ENCODE measurements around the gene PLS1.
"Not testable (repeated sequence)": the region's sequence is repeated elsewhere in the genome, so short reads cannot be mapped to it uniquely, and the experiment has no call there.

The PLS1 gene

GRCh38 chr3:142693136-142693853, 97.1 kb downstream of the PLS1 start:
- DNase-seq (ENCODE audit: low read depth in 3 of 3) = no peak

- DNase-seq (ENCODE audit: low read depth in 3 of 3) = no peak
Observed at GRCh38 chr3:142694225-142694624, 98.0 kb downstream of the PLS1 start.

GRCh38 chr3:142705198-142705597, 109.0 kb downstream of the PLS1 start:
- no peak for DNase-seq (ENCODE audit: low read depth in 3 of 3)

GRCh38 chr3:142706321-142707127, 110.3 kb downstream of the PLS1 start:
- no peak for DNase-seq (ENCODE audit: low read depth in 3 of 3)

- DNase-seq (ENCODE audit: low read depth in 3 of 3) = no peak
Observed at GRCh38 chr3:142709207-142709606, 113.0 kb downstream of the PLS1 start.

- DNase-seq (ENCODE audit: low read depth in 3 of 3) = not testable (repeated sequence)
Observed at GRCh38 chr3:142714882-142715281, 118.7 kb downstream of the PLS1 start.

- no peak for DNase-seq (ENCODE audit: low read depth in 3 of 3)
Observed at GRCh38 chr3:142716102-142716501, 119.9 kb downstream of the PLS1 start.

GRCh38 chr3:142723665-142723967, 127.4 kb downstream of the PLS1 start:
- DNase-seq (ENCODE audit: low read depth in 3 of 3) = no peak

- peak; percentile 47 to 63 (median 52) for DNase-seq (ENCODE audit: low read depth in 3 of 3)
Observed at GRCh38 chr3:142723968-142724681, 127.9 kb downstream of the PLS1 start, which contains the start of gene TRPC1. Gene TRPC1 (plus strand): TSS chr3:142724034. CDS start chr3:142724560, 526 bp downstream.

GRCh38 chr3:142724682-142725356, 128.6 kb downstream of the PLS1 start:
- DNase-seq (ENCODE audit: low read depth in 3 of 3) = no peak

GRCh38 chr3:142725357-142725739, 129.2 kb downstream of the PLS1 start:
- no peak for DNase-seq (ENCODE audit: low read depth in 3 of 3)

GRCh38 chr3:142726017-142726416, 129.8 kb downstream of the PLS1 start:
- DNase-seq (ENCODE audit: low read depth in 3 of 3) = no peak

- no peak for DNase-seq (ENCODE audit: low read depth in 3 of 3)
Observed at GRCh38 chr3:142732066-142732465, 135.9 kb downstream of the PLS1 start.

GRCh38 chr3:142734834-142735233, 138.6 kb downstream of the PLS1 start:
- no peak for DNase-seq (ENCODE audit: low read depth in 3 of 3)

GRCh38 chr3:142735462-142735861, 139.3 kb downstream of the PLS1 start:
- DNase-seq (ENCODE audit: low read depth in 3 of 3) = no peak

GRCh38 chr3:142738396-142738795, 142.2 kb downstream of the PLS1 start:
- DNase-seq (ENCODE audit: low read depth in 3 of 3) = no peak

- DNase-seq (ENCODE audit: low read depth in 3 of 3) = no peak
Observed at GRCh38 chr3:142746646-142747045, 150.5 kb downstream of the PLS1 start.

GRCh38 chr3:142750531-142750930, 154.3 kb downstream of the PLS1 start:
- not testable (repeated sequence) for DNase-seq (ENCODE audit: low read depth in 3 of 3)

GRCh38 chr3:142752605-142753004, 156.4 kb downstream of the PLS1 start:
- not testable (repeated sequence) for DNase-seq (ENCODE audit: low read depth in 3 of 3)

GRCh38 chr3:142754494-142754893, 158.3 kb downstream of the PLS1 start:
- no peak for DNase-seq (ENCODE audit: low read depth in 3 of 3)

All from stimulated activated CD4-positive, alpha-beta T cell treated with anti-CD3 and anti-CD28 coated beads, TNF-alpha, amount 100 ng/mL, for 4 hours (primary cell).